NCI-H1105 (cell line): ENCODE data around the gene POLR2J3.
"Not testable (repeated sequence)": the region's sequence is repeated elsewhere in the genome, so short reads cannot be mapped to it uniquely, and the experiment has no call there.

Source experiments
- DNase-seq: peaks from one replicate; lab custom pipeline; 2025; lab: John Stamatoyannopoulos, UW

The POLR2J3 gene

GRCh38 chr7:102583495-102583894 lies 11.1 kb upstream of the POLR2J3 start:
- DNase-seq, result not testable (repeated sequence)

GRCh38 chr7:102581722-102582121 lies 9.3 kb upstream of the POLR2J3 start:
- DNase-seq, result not testable (repeated sequence)

GRCh38 chr7:102578486-102578885 lies 6.1 kb upstream of the POLR2J3 start:
- not testable (repeated sequence) for DNase-seq

GRCh38 chr7:102577315-102578240 lies 5.2 kb upstream of the POLR2J3 start:
- DNase-seq, result not testable (repeated sequence)

GRCh38 chr7:102576363-102576762 lies 4.0 kb upstream of the POLR2J3 start:
- not testable (repeated sequence) for DNase-seq

GRCh38 chr7:102574607-102575006 lies 2.2 kb upstream of the POLR2J3 start:
- DNase-seq, result not testable (repeated sequence)

- not testable (repeated sequence) for DNase-seq
Measured at GRCh38 chr7:102568620-102569019, 3.8 kb downstream of the POLR2J3 start.

GRCh38 chr7:102550808-102551422 lies 21.5 kb downstream of the POLR2J3 start, which contains the start of gene SPDYE2:
Gene SPDYE2, plus strand, starts transcription at chr7:102551226. Its CDS starts 2,030 bp downstream, at chr7:102553256.
- not testable (repeated sequence) for DNase-seq

- DNase-seq, result not testable (repeated sequence)
Measured at GRCh38 chr7:102546353-102546752, 26.0 kb downstream of the POLR2J3 start.

GRCh38 chr7:102545288-102545687 lies 27.1 kb downstream of the POLR2J3 start:
- DNase-seq, result not testable (repeated sequence)

- not testable (repeated sequence) for DNase-seq
Measured at GRCh38 chr7:102544372-102544771, 28.0 kb downstream of the POLR2J3 start.

- not testable (repeated sequence) for DNase-seq
Measured at GRCh38 chr7:102543596-102543995, 28.8 kb downstream of the POLR2J3 start, which contains the start of gene UPK3BL2. Gene UPK3BL2, minus strand, starts transcription at chr7:102543696. Its CDS starts 60 bp downstream, at chr7:102543636.

- DNase-seq, result not testable (repeated sequence)
Measured at GRCh38 chr7:102542771-102543170, 29.6 kb downstream of the POLR2J3 start.

GRCh38 chr7:102542083-102542482 lies 30.3 kb downstream of the POLR2J3 start:
- DNase-seq, result not testable (repeated sequence)

- not testable (repeated sequence) for DNase-seq
Measured at GRCh38 chr7:102540604-102541003, 31.8 kb downstream of the POLR2J3 start.

GRCh38 chr7:102535062-102535615 lies 37.2 kb downstream of the POLR2J3 start:
- not testable (repeated sequence) for DNase-seq

GRCh38 chr7:102532127-102532526 lies 40.3 kb downstream of the POLR2J3 start:
- not testable (repeated sequence) for DNase-seq

- DNase-seq, result not testable (repeated sequence)
Measured at GRCh38 chr7:102531583-102531982, 40.8 kb downstream of the POLR2J3 start.

GRCh38 chr7:102527822-102528793 lies 44.3 kb downstream of the POLR2J3 start:
- DNase-seq, result not testable (repeated sequence)

GRCh38 chr7:102527182-102527581 lies 45.2 kb downstream of the POLR2J3 start:
- not testable (repeated sequence) for DNase-seq

GRCh38 chr7:102524803-102525202 lies 47.6 kb downstream of the POLR2J3 start:
- DNase-seq, result not testable (repeated sequence)
